Gastroesophageal sphincter (tissue), 3 donors: Measurements from ENCODE around the gene VAV2.

ENCODE experiments used
- EP300 ChIP-seq: sonication (generic); formaldehyde crosslinking; IDR thresholded peaks from one replicate; pipeline ENCODE4 v1.6.1; 2017; ENCODE audit warnings: antibody characterized with exemption, mild to moderate bottlenecking
- POLR2A ChIP-seq, 2 donors: fragments of 450-650 bp; IDR thresholded peaks; one replicate each; pipeline ENCODE4 v1.6.1; 2017; ENCODE audit warnings: antibody characterized with exemption in 2 of 2, mild to moderate bottlenecking in 2 of 2, moderate library complexity in 1 of 2
- TF ChIP-seq, protein P1 (sequence below), 4 experiments: fragments of 200-600 bp in 2 of 4; fragments of 450-650 bp in 2 of 4; sonication (generic) in 1 of 4; IDR thresholded peaks; one replicate each; pipeline ENCODE4 v1.5.1; 2017 to 2019; ENCODE audit warnings: antibody characterized with exemption in 4 of 4, mild to moderate bottlenecking in 2 of 4, moderate library complexity in 2 of 4

DNA sequence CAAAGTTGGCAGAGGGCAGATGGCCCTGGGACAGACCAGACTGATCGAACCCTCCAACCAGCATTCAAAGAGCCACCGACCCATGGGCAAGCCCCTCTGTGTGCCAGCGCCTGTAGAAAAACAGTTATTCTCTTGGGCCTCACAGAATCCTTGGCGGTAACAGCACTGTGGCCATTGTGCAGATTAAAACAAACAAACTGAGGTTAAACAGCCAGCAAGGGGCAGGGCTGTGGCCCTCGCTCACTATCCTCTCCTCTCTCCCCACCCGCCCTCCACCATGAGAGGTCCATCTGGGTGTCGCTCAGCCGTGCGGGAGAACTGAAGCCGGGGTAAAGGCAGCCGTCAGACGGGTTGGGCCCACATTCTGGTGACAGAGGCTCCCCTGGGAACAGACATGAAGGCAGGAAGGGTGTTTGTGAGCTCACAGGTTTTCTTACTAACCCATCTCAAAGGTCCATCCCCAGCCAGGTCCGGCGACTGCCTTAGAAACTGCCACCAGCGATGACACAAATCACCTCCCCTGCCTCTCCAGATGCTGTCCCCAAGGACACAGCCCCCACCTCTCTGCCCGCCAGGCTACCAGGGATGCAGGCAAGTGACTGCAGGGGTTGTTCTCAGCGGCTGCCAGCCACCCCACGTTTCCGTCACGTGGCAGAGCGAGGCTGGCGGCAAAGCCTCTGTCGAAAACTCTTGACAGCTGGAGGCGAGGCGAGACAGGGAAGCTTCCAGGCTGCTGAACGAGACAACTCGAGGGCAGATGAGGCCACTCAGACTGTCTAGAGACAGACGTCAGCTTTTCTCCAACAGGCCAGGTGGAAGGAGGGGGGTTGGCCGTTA is 178.2 kb downstream of the VAV2 start:
- TF ChIP-seq EP300 = no peak
- TF ChIP-seq, protein P1, sequence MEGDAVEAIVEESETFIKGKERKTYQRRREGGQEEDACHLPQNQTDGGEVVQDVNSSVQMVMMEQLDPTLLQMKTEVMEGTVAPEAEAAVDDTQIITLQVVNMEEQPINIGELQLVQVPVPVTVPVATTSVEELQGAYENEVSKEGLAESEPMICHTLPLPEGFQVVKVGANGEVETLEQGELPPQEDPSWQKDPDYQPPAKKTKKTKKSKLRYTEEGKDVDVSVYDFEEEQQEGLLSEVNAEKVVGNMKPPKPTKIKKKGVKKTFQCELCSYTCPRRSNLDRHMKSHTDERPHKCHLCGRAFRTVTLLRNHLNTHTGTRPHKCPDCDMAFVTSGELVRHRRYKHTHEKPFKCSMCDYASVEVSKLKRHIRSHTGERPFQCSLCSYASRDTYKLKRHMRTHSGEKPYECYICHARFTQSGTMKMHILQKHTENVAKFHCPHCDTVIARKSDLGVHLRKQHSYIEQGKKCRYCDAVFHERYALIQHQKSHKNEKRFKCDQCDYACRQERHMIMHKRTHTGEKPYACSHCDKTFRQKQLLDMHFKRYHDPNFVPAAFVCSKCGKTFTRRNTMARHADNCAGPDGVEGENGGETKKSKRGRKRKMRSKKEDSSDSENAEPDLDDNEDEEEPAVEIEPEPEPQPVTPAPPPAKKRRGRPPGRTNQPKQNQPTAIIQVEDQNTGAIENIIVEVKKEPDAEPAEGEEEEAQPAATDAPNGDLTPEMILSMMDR (IDR thresholded peaks at IDR 0.05) = no peak
- no peak for TF ChIP-seq POLR2A (IDR thresholded peaks at IDR 0.05)
